WERI-Rb-1 (cell line): Measurements from ENCODE around the gene ZBTB43.
A peak's percentile ranks its signal among the peaks of the same experiment; 100 is the strongest.

ENCODE experiments used
- DNase-seq: peaks from one replicate; pipeline ENCODE4 v3.0.0-alpha.2; 2020
- H3K27ac ChIP-seq: fragments of 250-450 bp; sonication (Bioruptor Pico); 2 replicates; pipeline ENCODE4 v1.5.1; 2020; ENCODE audit warnings: mild to moderate bottlenecking, moderate library complexity
- H3K27me3 ChIP-seq: fragments of 250-450 bp; sonication (Bioruptor Pico); 2 replicates; pipeline ENCODE4 v1.5.1; 2021; ENCODE audit warnings: mild to moderate bottlenecking, low read depth, moderate library complexity; ENCODE audit not compliant: insufficient read depth, severe bottlenecking
- H3K36me3 ChIP-seq: fragments of 250-450 bp; sonication (Bioruptor Pico); 2 replicates; pipeline ENCODE4 v1.5.1; 2020; ENCODE audit warnings: mild to moderate bottlenecking, moderate library complexity
- H3K4me3 ChIP-seq: 2 replicates; pipeline ENCODE4 v1.5.1; 2011; ENCODE audit warnings: low read depth, mild to moderate bottlenecking, control low read depth, low read length
- H3K9me3 ChIP-seq: fragments of 250-450 bp; sonication (Bioruptor Pico); 2 replicates; pipeline ENCODE4 v1.5.1; 2021; ENCODE audit warnings: mild to moderate bottlenecking, moderate library complexity; ENCODE audit not compliant: severe bottlenecking
- CTCF ChIP-seq: IDR thresholded peaks from 2 replicates; pipeline ENCODE4 v1.5.1; 2011; ENCODE audit warnings: low read depth, mild to moderate bottlenecking, control low read depth, inconsistent platforms, low read length

ZBTB43 gene

GRCh38 chr9:126842977-126843799, 38.3 kb downstream of the ZBTB43 start:
- Histone ChIP-seq H3K27me3 (no peaks in the 10 kb centered on the region), H3K4me3 (no peak overlapping the region), H3K36me3 (peaks cover 10% of the 10 kb centered on the region; the same call in 1 of the 2 replicates), H3K9me3 (no peaks in the 10 kb centered on the region), H3K27ac (no peak overlapping the region)
- TF ChIP-seq CTCF = no peak
- DNase-seq = no peak

GRCh38 chr9:126844085-126844484, 39.2 kb downstream of the ZBTB43 start:
- no peak for TF ChIP-seq CTCF
- Histone ChIP-seq H3K27ac (no peak overlapping the region), H3K9me3 (no peaks in the 10 kb centered on the region), H3K36me3 (peaks cover 3% of the 10 kb centered on the region; the same call in 1 of the 2 replicates), H3K4me3 (no peak overlapping the region), H3K27me3 (no peaks in the 10 kb centered on the region)
- no peak for DNase-seq

- Histone ChIP-seq H3K4me3 (no peak overlapping the region), H3K36me3 (no peaks in the 10 kb centered on the region), H3K27me3 (no peaks in the 10 kb centered on the region), H3K9me3 (no peaks in the 10 kb centered on the region), H3K27ac (no peak overlapping the region)
- no peak for DNase-seq
- TF ChIP-seq CTCF = no peak
Observed at GRCh38 chr9:126847051-126847450, 42.2 kb downstream of the ZBTB43 start.

GRCh38 chr9:126849591-126850225, 44.9 kb downstream of the ZBTB43 start:
- TF ChIP-seq CTCF = no peak
- H3K4me3 ChIP-seq = no peak overlapping the region
- no peak overlapping the region for H3K27ac ChIP-seq
- no peak for DNase-seq
- H3K9me3 ChIP-seq = no peaks in the 10 kb centered on the region
- H3K27me3 ChIP-seq = no peaks in the 10 kb centered on the region
- no peaks in the 10 kb centered on the region for H3K36me3 ChIP-seq

GRCh38 chr9:126851286-126851880, 46.5 kb downstream of the ZBTB43 start:
- peak; percentile 81 for DNase-seq
- Histone ChIP-seq H3K27me3 (no peaks in the 10 kb centered on the region), H3K4me3 (no peak overlapping the region), H3K27ac (peak overlapping the region; percentile 75), H3K36me3 (no peaks in the 10 kb centered on the region), H3K9me3 (no peaks in the 10 kb centered on the region)
- TF ChIP-seq CTCF = no peak
